Measurements from ENCODE around the gene MICALL2.

Gene MICALL2

DNA sequence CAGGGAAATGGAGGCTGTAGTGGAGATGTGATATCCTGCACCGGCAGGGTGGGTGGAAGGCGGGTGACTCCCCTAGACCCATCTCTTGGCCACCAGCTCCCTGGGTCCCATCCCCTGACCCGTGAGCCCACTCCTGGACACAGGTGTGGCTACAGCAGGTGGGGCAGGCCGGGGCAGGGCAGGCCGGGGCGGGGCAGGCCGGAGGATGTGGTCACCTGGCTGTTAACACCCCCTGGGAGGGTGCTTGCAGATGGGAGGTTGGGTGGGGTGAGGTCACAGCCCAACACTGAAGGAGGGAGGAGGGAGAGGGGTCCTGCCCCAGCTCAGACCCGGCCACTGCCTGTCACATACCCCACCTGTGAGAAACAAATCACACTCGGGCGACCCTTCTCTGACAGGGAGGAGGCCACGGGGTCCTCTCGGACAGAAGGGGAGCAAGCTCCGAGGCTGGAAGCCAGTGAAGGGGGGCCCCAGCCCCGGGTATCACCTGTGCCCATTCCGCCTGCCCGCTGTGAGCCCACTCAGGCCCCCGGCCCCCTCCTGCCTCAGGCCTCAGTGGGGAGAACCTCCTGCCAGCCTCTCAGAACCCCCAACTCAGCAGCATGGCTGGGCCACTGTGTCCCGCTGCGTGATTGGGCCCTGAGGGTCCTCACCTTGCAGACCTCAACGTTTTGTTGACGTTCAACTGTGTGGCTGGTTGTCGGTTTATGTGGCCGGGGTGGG lies 74.0 kb downstream of the MICALL2 start:
- no peaks in the 10 kb centered on the region for H3K4me1 Mint-ChIP-seq (ENCODE audit: low read depth in 2 of 2)
- H3K36me3 Mint-ChIP-seq (ENCODE audit: insufficient read depth): no peaks in the 10 kb centered on the region
- no peak overlapping the region for H3K4me3 Mint-ChIP-seq
- no peaks in the 10 kb centered on the region for H3K9me3 Mint-ChIP-seq
- H3K27ac Mint-ChIP-seq: no peak overlapping the region
- peaks cover 29 to 36% of the 10 kb centered on the region in 2 donors for H3K27me3 Mint-ChIP-seq
- ATAC-seq (replicated peaks): no peak
- no peak for DNase-seq
